Lower lobe of right lung (tissue), 2 donors: ENCODE data around the gene ZG16B. TPM values are rescaled to one million over a fixed set of nuclear protein-coding genes. Genes with fewer than 3 reads are reported as not detected.

Source experiments
- ATAC-seq, 2 donors: fragments of 200-7000 bp; cut with Tn5 transposase; one replicate each; pipeline ENCODE4 v1.9.1; 2020 to 2022; ENCODE audit warnings: mild to moderate bottlenecking in 2 of 2, moderate library complexity in 2 of 2
- DNase-seq: peaks from one replicate; pipeline ENCODE4 v3.0.0-alpha.2; 2020
- H3K27ac ChIP-seq: fragments of 200-600 bp; one replicate; pipeline ENCODE4 v1.8.0; 2022
- H3K27me3 ChIP-seq: fragments of 200-600 bp; one replicate; pipeline ENCODE4 v1.8.0; 2022; ENCODE audit warnings: low read depth
- H3K36me3 ChIP-seq: fragments of 200-600 bp; one replicate; pipeline ENCODE4 v1.8.0; 2022; ENCODE audit warnings: mild to moderate bottlenecking
- H3K4me1 ChIP-seq: fragments of 200-600 bp; one replicate; pipeline ENCODE4 v1.8.0; 2022
- H3K4me3 ChIP-seq: fragments of 200-600 bp; one replicate; pipeline ENCODE4 v1.8.0; 2022; ENCODE audit warnings: mild to moderate bottlenecking
- H3K9me3 ChIP-seq: fragments of 200-600 bp; one replicate; pipeline ENCODE4 v1.8.0; 2022
- CTCF ChIP-seq: fragments of 200-600 bp; IDR thresholded peaks from one replicate; pipeline ENCODE4 v1.8.0; 2022; ENCODE audit warnings: antibody characterized with exemption, mild to moderate bottlenecking
- intact Hi-C: fragments of 100-400 bp; cut with DNase I; formaldehyde crosslinking; loops from one replicate; pipeline ENCODE4 v1.11.0; 2022
- total RNA-seq: library from RNA; stranded (reverse); fragmentation: NEBNext Ultra II Directional; extraction: Animal tissue kit (Norgen Biotek cat#: 25700); gene quantifications from one replicate; pipeline ENCODE4 v1.2.1, GENCODE V29; 2021
- donor health status: DM: no; HTN: yes; CAD: no; lungs with severe emphysema.

The ZG16B gene
- total RNA-seq, 1 donor from 2014 or later = 4.5 TPM

- no peak for ATAC-seq
- Histone ChIP-seq H3K9me3 (no peaks in the 10 kb centered on the region), H3K4me1 (peaks cover 1% of the 10 kb centered on the region), H3K36me3 (no peaks in the 10 kb centered on the region), H3K4me3 (no peak overlapping the region), H3K27me3 (peaks cover 50% of the 10 kb centered on the region), H3K27ac (no peak overlapping the region)
- peak; percentile 14 for DNase-seq
- intact Hi-C loops = no loop called here
- no peak for TF ChIP-seq CTCF
These were observed 39.5 kb upstream of the ZG16B start for GRCh38 chr16:2790631-2791030.

- no peak for ATAC-seq
- Histone ChIP-seq H3K4me3 (no peak overlapping the region), H3K27me3 (peaks cover 45% of the 10 kb centered on the region), H3K36me3 (no peaks in the 10 kb centered on the region), H3K9me3 (no peaks in the 10 kb centered on the region), H3K4me1 (no peaks in the 10 kb centered on the region), H3K27ac (no peak overlapping the region)
- intact Hi-C loops = no loop called here
- DNase-seq = peak; percentile 19
- TF ChIP-seq CTCF = no peak
These were observed 38.9 kb upstream of the ZG16B start for GRCh38 chr16:2791174-2791573.

- H3K27ac ChIP-seq = no peak overlapping the region
- DNase-seq (no peak), ATAC-seq (no peak)
- no peak overlapping the region for H3K4me3 ChIP-seq
- peaks cover 35% of the 10 kb centered on the region for H3K27me3 ChIP-seq
- no peak for TF ChIP-seq CTCF
- H3K4me1 ChIP-seq = no peaks in the 10 kb centered on the region
- H3K9me3 ChIP-seq = no peaks in the 10 kb centered on the region
- intact Hi-C loops = no loop called here
- H3K36me3 ChIP-seq = no peaks in the 10 kb centered on the region
These were observed 37.2 kb upstream of the ZG16B start for GRCh38 chr16:2792940-2793339.

GRCh38 chr16:2795395-2796143 is 34.5 kb upstream of the ZG16B start:
- DNase-seq (peak; percentile 28), ATAC-seq (no peak)
- H3K4me3 ChIP-seq = no peak overlapping the region
- H3K9me3 ChIP-seq = no peaks in the 10 kb centered on the region
- no peaks in the 10 kb centered on the region for H3K4me1 ChIP-seq
- TF ChIP-seq CTCF = no peak
- intact Hi-C loops = no loop called here
- peaks cover 25% of the 10 kb centered on the region for H3K27me3 ChIP-seq
- H3K27ac ChIP-seq = no peak overlapping the region
- H3K36me3 ChIP-seq = no peaks in the 10 kb centered on the region

- Histone ChIP-seq H3K27ac (no peak overlapping the region), H3K4me1 (no peaks in the 10 kb centered on the region), H3K27me3 (peaks cover 12% of the 10 kb centered on the region), H3K4me3 (no peak overlapping the region), H3K9me3 (peaks cover 4% of the 10 kb centered on the region), H3K36me3 (no peaks in the 10 kb centered on the region)
- DNase-seq = peak; percentile 47
- no peak for TF ChIP-seq CTCF
- ATAC-seq = no peak
- intact Hi-C loops = no loop called here
These were observed 31.3 kb upstream of the ZG16B start for GRCh38 chr16:2798723-2799204.
